Stimulated activated CD4-positive, alpha-beta T cell treated with anti-CD3 and anti-CD28 coated beads, Interleukin-12 subunit alpha, Interleukin-12 subunit beta, amount 100 ng/mL, for 4 hours (primary cell): ENCODE results near the gene UNC80.

Experiments used
- DNase-seq: peaks from one replicate; pipeline ENCODE4 v3.0.0-alpha.2; 2020

Gene UNC80

DNA sequence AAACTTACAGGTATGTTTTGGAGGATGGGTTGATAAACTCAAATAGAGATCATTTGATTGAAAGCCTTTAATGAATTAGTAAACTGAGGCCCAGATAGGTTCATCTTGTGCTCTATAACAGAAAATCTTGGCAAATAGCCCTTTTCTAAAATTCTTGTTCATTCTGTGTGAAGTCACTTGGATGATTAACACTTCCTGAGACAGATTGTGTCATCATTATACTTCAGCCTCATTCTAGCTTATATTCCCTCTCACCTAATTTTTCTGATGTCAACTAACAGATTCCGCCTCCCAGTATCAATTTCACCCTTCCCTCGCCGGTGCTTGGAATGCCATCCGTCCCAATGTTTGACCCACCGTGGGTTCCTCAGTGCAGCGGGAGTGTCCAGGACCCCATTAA lies 146.6 kb downstream of the UNC80 start:
- no peak for DNase-seq

DNA sequence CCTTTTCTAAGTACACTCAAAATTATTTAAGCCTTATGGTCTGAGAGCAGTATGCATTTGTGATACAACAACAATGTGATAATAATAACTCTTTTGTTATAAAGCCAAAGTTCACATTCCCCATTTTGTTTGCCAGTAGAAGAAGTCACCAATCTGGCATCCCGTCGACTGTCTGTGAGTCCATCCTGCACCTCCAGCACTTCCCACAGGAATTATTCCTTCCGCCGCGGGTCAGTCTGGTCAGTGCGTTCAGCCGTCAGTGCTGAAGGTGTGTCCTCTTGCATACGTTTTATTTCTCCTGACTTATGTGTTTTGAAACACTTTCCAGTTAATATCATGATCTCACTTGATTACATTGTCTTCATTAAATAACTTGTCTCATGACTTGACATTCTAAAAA lies 150.5 kb downstream of the UNC80 start:
- DNase-seq = no peak

DNA sequence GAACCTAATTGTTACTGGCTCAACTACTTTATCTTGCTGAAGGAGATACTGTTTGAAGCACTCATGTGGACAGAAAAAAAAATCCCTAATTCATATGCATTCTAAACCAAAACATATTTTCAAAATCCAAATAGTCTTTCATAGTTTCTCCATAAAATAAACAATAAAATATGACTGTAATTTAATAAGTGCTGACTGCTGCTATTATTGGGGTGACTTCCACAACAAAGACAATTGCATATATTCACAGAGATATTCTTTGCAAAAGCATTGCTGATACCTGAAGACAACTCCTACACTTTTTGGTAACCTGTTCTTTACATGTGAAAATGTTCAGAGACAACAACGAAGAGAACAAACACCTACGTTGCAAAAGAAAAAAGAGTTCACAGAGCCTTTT lies 157.7 kb downstream of the UNC80 start:
- DNase-seq = no peak

DNA sequence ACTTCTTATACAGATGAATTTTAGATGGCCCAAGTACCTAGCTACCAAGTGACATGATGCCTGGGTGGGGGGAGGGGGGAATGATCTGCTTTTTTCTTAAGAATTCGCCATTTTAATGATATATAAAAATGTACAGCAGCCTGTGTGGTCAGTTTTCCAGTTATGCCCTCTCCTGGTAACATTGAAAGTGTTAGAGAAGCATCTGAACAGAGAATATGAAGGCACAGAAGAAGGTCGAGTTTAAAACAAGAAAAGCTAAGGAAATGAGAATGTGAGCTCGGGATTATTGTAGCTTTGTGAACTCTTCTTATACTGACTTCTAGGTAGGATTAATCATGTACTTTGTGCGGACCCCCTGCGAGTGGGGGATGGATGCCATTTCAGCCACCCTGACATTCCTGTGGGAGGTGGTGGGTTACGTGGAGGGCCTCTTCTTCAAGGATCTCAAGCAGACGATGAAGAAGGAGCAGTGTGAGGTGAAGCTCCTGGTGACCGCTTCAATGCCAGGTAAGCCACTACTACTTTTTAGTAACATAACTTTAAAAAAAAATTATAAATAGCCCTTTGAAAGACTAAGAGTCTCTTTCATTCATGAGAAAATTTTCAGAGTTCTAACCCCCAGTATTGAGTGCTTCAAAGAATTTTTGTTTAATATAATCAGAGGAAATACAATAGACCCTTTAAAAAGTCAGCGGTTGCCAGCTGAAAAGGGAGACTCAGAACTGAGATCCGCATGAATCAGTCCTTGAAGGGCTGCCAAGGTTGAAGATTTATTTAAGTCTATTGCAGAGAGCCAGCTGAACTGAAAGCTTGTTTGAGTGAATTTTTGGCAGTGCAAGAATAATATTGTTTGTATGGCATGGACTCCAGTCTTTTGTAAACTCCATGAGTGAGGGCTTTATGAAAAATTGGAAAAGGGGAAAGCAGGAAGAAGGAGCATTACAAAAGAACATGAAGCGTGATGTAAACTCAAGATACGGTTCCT lies 162.2 kb downstream of the UNC80 start:
- DNase-seq = no peak

DNA sequence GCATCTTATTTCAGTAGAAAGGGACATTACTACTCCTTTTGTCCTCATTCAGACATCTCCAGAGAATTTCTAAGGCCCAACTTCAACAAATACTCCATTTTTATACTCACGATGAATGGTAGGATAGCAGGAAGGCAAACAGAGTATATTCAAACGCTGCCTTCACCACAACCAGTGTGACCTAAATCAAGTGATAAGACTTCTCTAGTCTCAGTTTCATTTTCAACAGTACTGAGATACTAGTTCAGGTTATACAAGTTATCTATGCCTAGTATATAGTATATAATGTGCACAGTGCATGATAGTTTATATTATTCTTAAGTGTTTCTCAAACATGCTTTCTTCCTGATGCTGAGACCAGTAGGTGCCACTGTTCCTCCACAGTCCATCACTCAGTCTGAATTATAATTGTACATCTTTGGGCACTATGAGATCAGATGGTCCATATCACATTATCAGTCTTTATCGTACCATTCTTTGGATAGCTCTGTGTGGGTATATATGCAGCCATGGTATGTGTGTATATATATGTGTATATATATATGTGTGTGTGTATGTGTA lies 164.6 kb downstream of the UNC80 start:
- no peak for DNase-seq

DNA sequence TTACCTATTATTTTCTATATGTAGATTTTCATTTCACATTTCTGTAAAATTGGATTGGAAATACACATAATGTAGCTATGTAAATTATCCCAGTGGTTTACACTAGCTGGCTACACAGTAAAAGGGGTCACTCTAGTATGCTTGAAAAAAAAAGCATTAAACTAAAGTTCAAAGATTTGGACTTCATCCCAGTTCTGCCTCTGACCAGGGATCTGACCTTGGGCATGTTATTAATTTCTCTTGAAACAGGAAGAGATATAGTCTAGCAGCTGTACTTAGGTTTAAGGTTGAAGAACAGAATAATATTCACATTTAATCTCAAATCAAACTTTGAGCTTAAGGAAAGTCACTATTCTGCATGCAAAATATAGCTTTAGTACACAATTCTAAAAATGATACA lies 166.3 kb downstream of the UNC80 start:
- DNase-seq = no peak

DNA sequence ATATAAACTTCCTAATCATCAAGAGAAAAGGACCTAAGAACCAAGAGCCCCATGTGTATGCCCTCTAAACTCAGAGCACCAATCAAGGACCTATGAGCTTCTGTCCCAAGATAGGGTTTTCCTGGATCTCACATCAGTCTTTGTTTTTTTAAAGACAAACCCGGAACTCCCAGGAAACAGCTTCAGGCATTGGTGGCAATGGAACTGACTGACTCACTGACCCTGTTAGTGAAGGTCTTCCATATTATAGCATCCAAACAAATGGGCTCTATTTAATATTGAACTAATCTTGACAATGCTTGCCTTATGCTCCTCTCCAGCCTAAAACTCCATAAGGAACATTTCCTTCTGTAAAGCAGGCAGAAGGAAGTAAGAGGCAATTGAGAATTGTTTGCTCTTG lies 167.3 kb downstream of the UNC80 start:
- DNase-seq = no peak

DNA sequence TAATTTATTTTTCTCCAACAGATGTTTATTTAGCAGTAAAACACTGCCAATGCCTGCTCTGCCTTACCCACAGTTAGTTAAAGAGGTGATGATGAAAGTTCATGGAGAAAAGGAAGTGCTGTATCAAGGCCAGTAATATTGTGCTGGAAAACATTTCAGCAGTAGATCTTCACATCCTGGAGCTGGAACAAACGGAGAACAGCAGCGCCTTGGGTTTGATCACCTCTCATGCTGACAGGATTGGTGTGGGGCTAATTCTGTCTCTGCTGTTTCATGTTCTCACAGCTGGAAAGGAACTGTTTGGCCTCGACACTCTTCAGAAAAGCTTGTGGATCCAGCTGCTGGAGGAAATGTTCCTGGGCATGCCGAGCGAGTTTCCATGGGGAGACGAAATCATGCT lies 169.3 kb downstream of the UNC80 start:
- DNase-seq = no peak

DNA sequence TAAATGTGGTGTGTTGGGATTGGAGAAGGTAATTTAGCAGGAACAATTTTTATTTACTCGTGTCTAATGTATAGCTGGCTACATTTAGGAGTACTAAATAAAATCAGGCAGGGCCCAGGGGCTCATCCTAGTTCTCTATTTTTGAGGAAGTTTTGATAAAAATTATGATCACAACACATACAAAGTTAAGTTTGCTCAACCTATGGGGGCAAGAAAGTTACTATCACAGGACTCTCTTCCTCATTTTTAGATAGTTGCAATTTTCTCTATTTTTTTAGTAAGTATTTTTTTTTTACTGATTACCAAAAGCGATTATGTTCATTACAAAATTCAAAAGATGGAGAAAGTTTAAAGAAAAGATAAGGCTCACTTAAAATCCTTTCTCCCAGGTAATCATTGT lies 170.8 kb downstream of the UNC80 start:
- DNase-seq = no peak

DNA sequence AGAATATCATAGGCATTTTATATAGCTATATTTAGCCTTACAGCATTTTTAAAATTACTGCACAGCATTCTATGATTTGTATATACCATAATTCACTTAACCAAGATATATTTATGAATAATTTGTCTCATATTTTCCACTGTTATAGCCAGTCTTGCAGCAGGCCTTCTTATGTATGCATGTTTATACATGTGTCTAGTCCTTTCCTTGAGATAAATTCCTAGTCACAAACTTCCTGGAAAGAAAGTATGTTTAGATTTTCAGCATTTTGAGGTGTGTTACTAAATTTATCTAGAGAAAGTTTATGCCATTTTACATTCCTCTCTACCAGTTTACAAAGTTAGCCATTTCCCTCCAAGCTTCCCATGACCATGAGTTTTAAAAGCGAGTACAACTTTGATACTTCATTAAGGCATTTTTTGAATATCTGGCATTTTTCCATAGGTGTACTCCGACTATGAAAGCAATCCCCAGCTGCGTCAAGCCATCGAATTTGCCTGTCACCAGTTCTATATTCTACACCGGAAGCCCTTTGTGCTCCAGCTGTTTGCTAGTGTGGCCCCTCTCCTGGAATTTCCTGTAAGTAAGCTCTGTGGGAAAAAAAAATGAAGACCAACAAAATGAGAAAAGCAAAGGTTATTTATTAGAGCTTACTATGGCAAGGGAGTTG lies 171.4 kb downstream of the UNC80 start:
- DNase-seq = no peak

DNA sequence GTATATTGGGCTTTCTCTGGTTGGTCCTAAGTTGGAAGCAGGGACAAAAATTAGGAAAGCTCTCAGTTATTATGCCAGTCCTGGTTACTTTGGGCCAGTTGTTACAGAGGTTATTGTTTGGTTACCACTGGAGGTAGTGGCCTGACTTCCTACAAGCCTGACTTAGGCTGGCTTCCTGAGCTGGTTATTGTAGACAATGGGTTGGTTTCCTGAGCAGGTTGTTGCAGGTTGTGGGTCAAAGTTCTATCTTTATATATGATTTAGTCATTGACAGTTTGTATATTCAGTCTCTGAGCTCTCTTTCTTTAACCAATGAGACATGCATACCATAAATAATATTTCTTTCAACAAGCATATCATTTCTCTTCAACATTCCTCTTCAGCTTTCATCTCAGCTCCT lies 172.1 kb downstream of the UNC80 start:
- DNase-seq = no peak

DNA sequence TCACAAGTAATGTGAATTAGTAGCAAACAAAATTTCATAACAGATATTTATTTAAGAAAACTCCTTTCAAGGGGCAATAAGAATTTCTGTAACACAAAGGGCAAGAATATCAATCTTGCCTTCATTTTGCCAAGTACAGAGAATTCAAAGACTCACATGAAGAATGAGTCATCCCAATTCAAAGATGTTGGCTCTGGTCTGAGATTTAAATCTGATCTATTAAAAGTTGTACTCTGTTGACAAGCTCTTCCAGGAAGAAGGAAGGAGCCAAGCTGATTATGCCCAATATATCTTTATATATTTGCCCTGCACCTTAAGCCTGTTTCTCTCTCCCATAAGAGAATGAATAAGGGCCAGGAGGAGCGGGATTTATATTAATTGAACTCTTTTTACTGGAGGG lies 174.9 kb downstream of the UNC80 start:
- no peak for DNase-seq

DNA sequence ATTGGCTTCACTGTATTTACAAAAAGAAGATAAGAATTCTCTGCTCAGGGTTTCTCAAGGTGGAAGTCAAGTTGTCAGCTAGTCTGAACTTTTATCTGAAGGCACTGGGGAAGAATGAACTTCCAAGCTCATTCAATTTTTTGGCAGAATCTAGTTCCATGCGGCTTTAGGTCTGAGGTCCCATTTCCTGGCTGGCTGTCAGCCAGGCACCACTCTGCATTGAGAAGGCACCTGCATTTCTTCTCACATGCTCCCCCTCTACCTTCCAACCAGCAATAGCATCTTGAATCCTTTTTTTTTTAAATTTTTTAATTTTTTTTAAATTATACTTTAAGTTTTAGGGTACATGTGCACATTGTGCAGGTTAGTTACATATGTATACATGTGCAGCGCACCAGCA lies 184.6 kb downstream of the UNC80 start:
- no peak for DNase-seq

DNA sequence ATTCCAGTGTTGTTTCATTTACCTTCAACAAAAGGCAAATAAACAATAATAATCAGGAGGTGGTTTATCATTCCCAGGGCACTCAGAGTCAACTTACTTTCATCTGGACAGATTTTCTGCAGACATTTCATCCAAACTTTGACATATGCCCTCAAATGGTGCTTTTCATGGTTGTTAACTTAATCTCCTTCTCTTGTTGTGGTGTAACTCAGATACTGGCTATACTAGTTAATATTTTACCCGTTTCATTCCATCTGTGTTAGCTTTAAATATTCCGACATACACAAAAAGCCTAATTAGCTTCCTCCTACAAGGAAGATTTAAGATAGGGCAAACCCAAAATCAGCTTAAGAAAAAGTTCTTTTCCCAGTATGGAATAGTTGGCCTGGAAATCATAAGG lies 186.4 kb downstream of the UNC80 start:
- no peak for DNase-seq

DNA sequence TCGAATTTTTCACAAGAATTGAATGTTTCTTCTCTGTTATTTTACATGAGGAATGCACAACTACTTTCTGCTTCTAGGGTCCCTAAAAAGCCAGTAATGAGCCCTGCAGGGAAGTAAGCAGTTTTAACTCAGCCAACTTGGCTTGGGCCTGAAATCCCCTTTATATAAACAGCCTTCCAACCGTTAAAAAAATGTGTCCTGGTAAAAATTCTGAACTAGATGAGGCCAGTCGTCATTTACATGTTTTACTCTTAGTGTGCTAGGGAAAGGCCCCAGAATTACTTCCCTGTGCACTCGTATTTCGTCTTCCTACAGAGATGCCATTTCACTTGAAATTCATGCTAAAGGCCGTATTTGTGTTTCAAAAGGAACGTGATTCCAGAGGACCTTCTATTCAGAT lies 188.4 kb downstream of the UNC80 start:
- DNase-seq = no peak

DNA sequence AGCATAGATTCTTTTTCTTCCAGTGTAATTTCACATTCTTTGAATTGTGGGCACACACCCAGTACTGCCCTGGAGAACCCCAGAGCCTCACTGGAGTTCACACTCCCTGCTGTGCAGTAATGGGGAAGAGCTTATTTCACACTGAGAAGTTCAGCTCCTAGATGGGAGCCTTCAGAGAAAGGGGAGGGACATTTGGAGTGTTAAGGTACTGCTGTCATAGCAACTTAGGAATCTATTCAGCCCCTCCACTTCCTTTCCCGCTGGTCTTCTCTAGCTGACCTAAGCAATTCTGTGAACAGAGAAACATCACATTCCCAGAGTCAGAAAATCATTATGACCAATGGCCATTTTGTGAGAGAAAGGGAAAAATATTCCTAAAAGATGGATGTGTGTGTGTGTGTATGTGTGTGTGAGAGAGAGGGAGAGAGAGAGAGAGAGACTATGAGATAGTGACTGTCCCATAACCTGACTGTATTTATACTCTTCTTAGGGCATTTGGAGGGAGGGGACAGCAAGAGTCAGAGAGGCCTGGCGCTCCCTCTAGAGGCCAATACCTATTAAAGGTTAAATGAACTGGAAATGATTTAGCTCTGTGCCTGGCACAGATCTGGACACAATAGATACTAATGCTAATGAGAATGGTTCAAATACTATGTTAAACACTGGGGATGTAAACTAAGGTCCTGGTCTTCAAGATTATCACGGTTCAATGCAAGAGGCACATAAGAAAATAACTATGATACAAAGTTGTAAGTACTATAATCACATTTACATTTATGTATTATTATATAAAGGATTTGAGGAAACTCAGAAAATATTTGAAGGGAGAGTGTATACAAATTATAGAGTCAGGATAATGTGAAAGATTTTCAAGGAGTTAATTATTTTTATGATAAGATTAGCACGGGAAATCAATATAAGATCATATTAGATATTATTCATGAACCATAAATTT lies 189.3 kb downstream of the UNC80 start:
- peak; percentile 18 for DNase-seq

DNA sequence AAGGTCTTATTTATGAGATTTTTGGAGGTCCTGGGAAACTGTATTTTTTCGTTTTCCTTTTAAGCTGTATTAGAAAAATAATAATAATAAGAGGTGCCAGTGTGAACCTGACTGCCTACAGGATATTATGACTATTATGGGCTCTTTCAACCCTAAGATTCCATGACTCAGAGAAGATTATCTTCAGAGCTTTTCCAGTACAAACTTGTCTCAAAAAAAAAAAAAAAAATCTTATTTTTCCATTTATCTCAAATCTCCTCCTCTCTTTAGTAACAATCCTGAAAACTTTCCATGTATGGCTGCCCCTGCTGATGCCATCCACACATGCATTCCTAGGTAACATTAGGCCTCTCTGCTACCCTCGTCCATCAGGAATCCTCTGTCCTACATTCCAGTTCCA lies 194.1 kb downstream of the UNC80 start:
- no peak for DNase-seq

DNA sequence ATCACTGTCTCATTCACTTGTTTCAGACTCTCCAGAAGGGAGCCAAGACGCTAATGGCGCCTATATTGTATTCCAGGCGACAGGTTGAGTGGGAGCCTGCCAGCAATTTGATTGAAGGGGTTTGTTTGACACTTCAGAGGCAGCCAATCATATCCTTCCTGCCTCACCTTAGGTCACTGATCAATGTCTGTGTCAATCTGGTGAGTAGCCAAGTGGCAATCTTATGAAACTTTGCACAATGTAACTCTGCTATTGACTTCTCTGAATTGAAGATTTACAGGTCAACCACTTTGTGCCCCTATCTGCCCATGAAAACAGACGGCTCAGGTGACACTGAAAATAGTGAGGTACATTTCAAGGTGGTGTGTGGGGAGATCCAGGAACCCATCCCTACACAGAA lies 198.1 kb downstream of the UNC80 start:
- no peak for DNase-seq

DNA sequence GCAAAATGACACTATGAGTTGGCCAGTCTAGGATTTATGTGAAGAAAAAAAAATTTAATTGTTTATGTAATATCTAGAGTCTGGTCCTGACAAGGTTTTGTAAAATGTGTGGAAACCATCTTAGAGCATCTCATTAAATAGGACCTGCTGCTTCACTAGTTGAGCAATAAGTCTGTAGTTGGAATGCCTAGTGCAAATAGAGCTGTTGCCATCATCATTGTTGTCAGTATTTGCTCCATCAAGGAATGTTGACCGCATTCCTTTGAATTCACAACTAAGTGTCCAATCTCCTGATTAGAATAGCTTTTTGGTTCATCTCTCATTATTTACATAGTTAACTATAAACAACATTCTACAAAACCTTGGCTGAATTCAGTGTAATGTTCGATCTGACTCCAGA lies 198.6 kb downstream of the UNC80 start:
- no peak for DNase-seq

DNA sequence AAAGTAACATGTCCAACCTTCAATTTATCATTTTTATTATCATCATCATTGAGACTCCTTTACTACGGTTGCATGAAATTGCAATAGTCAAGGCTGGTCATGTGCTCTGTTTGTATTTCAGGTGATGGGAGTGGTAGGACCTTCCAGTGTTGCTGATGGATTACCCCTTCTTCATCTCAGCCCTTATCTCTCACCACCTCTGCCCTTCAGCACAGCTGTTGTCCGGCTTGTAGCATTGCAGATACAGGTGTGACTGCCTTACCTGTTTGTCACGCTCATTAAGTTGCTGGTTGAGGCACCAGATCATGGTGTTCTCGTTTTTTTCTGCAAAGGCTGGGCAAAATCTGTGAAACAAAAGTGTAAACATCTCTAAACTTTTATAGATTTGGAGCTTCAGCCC lies 199.1 kb downstream of the UNC80 start:
- no peak for DNase-seq

DNA sequence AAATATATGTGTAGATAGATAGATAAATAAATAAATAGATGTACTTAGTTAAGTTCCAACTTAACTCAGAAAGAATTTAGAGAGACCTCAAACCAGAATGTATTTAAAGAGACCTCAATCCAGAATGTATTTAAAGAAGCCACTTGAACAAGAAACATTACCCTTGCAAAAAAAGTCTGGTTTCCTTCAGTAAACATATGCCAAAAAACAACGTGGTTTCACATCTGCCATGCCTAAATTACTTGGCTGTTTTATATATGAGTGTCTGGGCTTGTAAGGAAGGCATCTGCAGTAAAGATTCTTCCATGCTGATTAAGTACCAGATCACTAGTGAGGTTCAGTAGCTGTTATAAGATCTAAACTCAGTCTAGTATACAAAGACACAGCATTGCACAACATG lies 201.7 kb downstream of the UNC80 start:
- DNase-seq = no peak

DNA sequence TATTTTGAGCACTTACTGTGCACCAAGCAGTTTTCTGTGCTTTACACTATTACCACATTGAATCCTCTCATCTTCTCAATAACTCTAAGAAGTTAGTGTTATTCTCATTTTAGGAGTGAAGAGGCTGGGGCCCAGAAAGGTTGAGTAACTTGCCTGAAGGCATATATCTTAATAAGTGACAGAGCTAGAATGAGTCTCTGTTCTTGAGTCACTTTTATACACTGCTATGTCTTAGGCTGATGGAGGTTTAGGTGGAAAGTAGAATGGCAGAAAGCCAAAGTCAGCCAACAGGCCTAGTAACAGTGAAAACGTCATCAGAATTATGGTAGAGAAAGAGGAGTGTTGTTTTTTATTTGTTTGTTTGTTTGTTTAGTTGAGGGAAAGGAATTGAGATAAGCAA lies 202.9 kb downstream of the UNC80 start:
- DNase-seq = no peak
